ENCODE data around the gene SLC39A9. TPM values are rescaled to one million over a fixed set of nuclear protein-coding genes. Genes with fewer than 3 reads are reported as not detected.

Gene SLC39A9
- total and polyA plus RNA-seq, 8 donors = 12.1 to 121 (median 19.6) TPM

GRCh38 chr14:69505338-69506240, 107.1 kb downstream of the SLC39A9 start:
- TF ChIP-seq POLR2AphosphoS5 (IDR thresholded peaks at IDR 0.05) (no peak), POLR2A (IDR thresholded peaks at IDR 0.05) (no peak), EP300 (IDR thresholded peaks at IDR 0.05) (no peak), CTCF (IDR thresholded peaks at IDR 0.05) (no peak)
- H3K4me1 ChIP-seq = peaks cover 0 to 16% (median 4%) of the 10 kb centered on the region in 4 donors
- peaks cover 0 to 9% (median 0%) of the 10 kb centered on the region in 3 donors for H3K27me3 ChIP-seq
- H3K4me3 ChIP-seq = no peak overlapping the region
- intact Hi-C loops (cut with DNase I; ENCODE audit: low total_unique reads) = no loop called here
- no peak overlapping the region for H3K27ac ChIP-seq
- H3K36me3 ChIP-seq = no peaks in the 10 kb centered on the region
- H3K9me3 ChIP-seq = no peaks in the 10 kb centered on the region
- DNase-seq = no peak
- 80 to 82% (median 81%) methylated on average over 8 of the region's 8 CpGs for WGBS, 5 donors

GRCh38 chr14:69506241-69506595, 107.7 kb downstream of the SLC39A9 start:
- no peak for DNase-seq
- TF ChIP-seq POLR2A (IDR thresholded peaks at IDR 0.05) (no peak), CTCF (IDR thresholded peaks at IDR 0.05) (no peak), EP300 (IDR thresholded peaks at IDR 0.05) (no peak)
- H3K27ac ChIP-seq = no peak overlapping the region

More at GRCh38 chr14:69506241-69506595, 107.7 kb downstream of the SLC39A9 start:
- Histone ChIP-seq H3K36me3 (no peaks in the 10 kb centered on the region), H3K27me3 (peaks cover 0 to 6% (median 0%) of the 10 kb centered on the region in 3 donors), H3K4me3 (no peak overlapping the region), H3K4me1 (peaks cover 0 to 14% (median 3%) of the 10 kb centered on the region in 4 donors), H3K9me3 (no peaks in the 10 kb centered on the region)
- intact Hi-C loops (cut with DNase I; ENCODE audit: low total_unique reads) = no loop called here
- WGBS, 5 donors = 48 to 68% (median 59%) methylated on average over 1 of the region's 1 CpG

Other genes starting within 250 kb of the SLC39A9 start
- gene DCAF5, start 245.6 kb upstream of the SLC39A9 start, total RNA-seq = 10 to 100 TPM; 24.3 to 80.5 (median 43.3) TPM
- gene DCAF5, start 245.6 kb upstream of the SLC39A9 start, polyA plus RNA-seq = 10 to 100 TPM; 13.9 to 16.2 (median 16.2) TPM
- 10 to 100 TPM in 3 of 5 donors, 1 to 10 TPM in 2; 8.0 to 25.4 (median 14.7) TPM for gene EXD2, start 207.2 kb upstream of the SLC39A9 start, total RNA-seq
- 1 to 10 TPM; 3.4 to 9.5 (median 4.9) TPM for gene EXD2, start 207.2 kb upstream of the SLC39A9 start, polyA plus RNA-seq
- 1 to 10 TPM in 2 of 5 donors, under 1 TPM in 2, not detected in 1; 0.58 to 2.2 (median 1.2) TPM for gene GALNT16, start 138.5 kb upstream of the SLC39A9 start, total RNA-seq
- 1 to 10 TPM in 2 of 3 donors, under 1 TPM in 1; 0.53 to 2.0 (median 1.6) TPM for gene GALNT16, start 138.5 kb upstream of the SLC39A9 start, polyA plus RNA-seq
- gene ERH, start 393 bp upstream of the SLC39A9 start, total RNA-seq = 100 to 1,000 TPM in 1 of 5 donors, 10 to 100 TPM in 4; 12.5 to 112 (median 34.6) TPM
- 100 to 1,000 TPM; 122 to 159 (median 128) TPM for gene ERH, start 393 bp upstream of the SLC39A9 start, polyA plus RNA-seq
- under 1 TPM in 1 of 5 donors, not detected in 4; 0.55 TPM for gene PLEKHD1, start 86.0 kb downstream of the SLC39A9 start, total RNA-seq
- gene PLEKHD1, start 86.0 kb downstream of the SLC39A9 start, polyA plus RNA-seq = under 1 TPM; 0.08 to 0.15 (median 0.12) TPM
- gene CCDC177, start 176.2 kb downstream of the SLC39A9 start, total RNA-seq = under 1 TPM in 1 of 5 donors, not detected in 4; 0.18 TPM
- under 1 TPM in 2 of 3 donors, not detected in 1; 0.03 to 0.25 TPM for gene CCDC177, start 176.2 kb downstream of the SLC39A9 start, polyA plus RNA-seq
- gene SUSD6, start 212.9 kb downstream of the SLC39A9 start, total RNA-seq = 10 to 100 TPM; 23.7 to 39.0 (median 31.9) TPM
- gene SUSD6, start 212.9 kb downstream of the SLC39A9 start, polyA plus RNA-seq = 10 to 100 TPM in 1 of 3 donors, 1 to 10 TPM in 2; 4.9 to 10.3 (median 7.0) TPM

Data from stomach (tissue), 9 donors.